Activated naive CD4-positive, alpha-beta T cell treated with Interleukin-2 at 50 U/mL for 16 hours (primary cell): ENCODE results near the gene ATP5PF.
"Not testable (repeated sequence)": the region's sequence is repeated elsewhere in the genome, so short reads cannot be mapped to it uniquely, and the experiment has no call there.

Experiments
- DNase-seq: peaks from one replicate; pipeline ENCODE4 v3.0.0-alpha.2; 2020

Gene ATP5PF

GRCh38 chr21:25734904-25735645, at the start of gene ATP5PF, which contains the start of gene GABPA:
Gene ATP5PF, minus strand, starts transcription at chr21:25734904. Its CDS starts 5,110 bp downstream, at chr21:25729794.
Gene GABPA, plus strand, starts transcription at chr21:25734972. Its CDS starts 6,627 bp downstream, at chr21:25741599.
- peak; percentile 99 for DNase-seq

GRCh38 chr21:25778126-25778875, 43.6 kb upstream of the ATP5PF start:
- not testable (repeated sequence) for DNase-seq

GRCh38 chr21:25776440-25776839, 41.7 kb upstream of the ATP5PF start:
- DNase-seq: no peak

- no peak for DNase-seq
Measured at GRCh38 chr21:25772686-25773085, 38.0 kb upstream of the ATP5PF start.

GRCh38 chr21:25767921-25768320, 33.2 kb upstream of the ATP5PF start:
- DNase-seq: no peak

GRCh38 chr21:25764065-25764464, 29.4 kb upstream of the ATP5PF start:
- DNase-seq: no peak

GRCh38 chr21:25760677-25761076, 26.0 kb upstream of the ATP5PF start:
- no peak for DNase-seq

- no peak for DNase-seq
Measured at GRCh38 chr21:25760061-25760460, 25.4 kb upstream of the ATP5PF start.

GRCh38 chr21:25759573-25759972, 24.9 kb upstream of the ATP5PF start:
- DNase-seq: no peak

- DNase-seq: no peak
Measured at GRCh38 chr21:25757531-25757930, 22.8 kb upstream of the ATP5PF start.

GRCh38 chr21:25756190-25756932, 21.7 kb upstream of the ATP5PF start:
- DNase-seq: no peak

- no peak for DNase-seq
Measured at GRCh38 chr21:25752416-25752815, 17.7 kb upstream of the ATP5PF start.

GRCh38 chr21:25750085-25750484, 15.4 kb upstream of the ATP5PF start:
- no peak for DNase-seq

- DNase-seq: no peak
Measured at GRCh38 chr21:25744854-25745253, 10.2 kb upstream of the ATP5PF start.

GRCh38 chr21:25742900-25743299, 8.2 kb upstream of the ATP5PF start:
- DNase-seq: no peak

- no peak for DNase-seq
Measured at GRCh38 chr21:25737421-25737820, 2.7 kb upstream of the ATP5PF start.

GRCh38 chr21:25735646-25736597, 1.2 kb upstream of the ATP5PF start:
- peak; percentile 81 for DNase-seq

- no peak for DNase-seq
Measured at GRCh38 chr21:25734654-25734903, 125 bp downstream of the ATP5PF start.

- peak; percentile 47 for DNase-seq
Measured at GRCh38 chr21:25733859-25734653, 648 bp downstream of the ATP5PF start.

GRCh38 chr21:25732091-25732760, 2.5 kb downstream of the ATP5PF start:
- no peak for DNase-seq

GRCh38 chr21:25722631-25723030, 12.1 kb downstream of the ATP5PF start:
- DNase-seq: no peak
